Brain microvascular endothelial cell (primary cell): ENCODE data around the gene TMEM147.

Experiments
- DNase-seq: peaks from one replicate; pipeline ENCODE4 v3.0.0-alpha.2; 2020
- H3K27ac ChIP-seq: fragments of 250-450 bp; sonication (Bioruptor Pico); 2 replicates; pipeline ENCODE4 v1.5.1; 2020; ENCODE audit warnings: mild to moderate bottlenecking, moderate library complexity
- H3K27me3 ChIP-seq: fragments of 250-450 bp; sonication (Bioruptor Pico); replicated peaks from 2 replicates; pipeline ENCODE4 v1.5.1; 2020; ENCODE audit warnings: mild to moderate bottlenecking
- H3K36me3 ChIP-seq: fragments of 250-450 bp; sonication (Bioruptor Pico); replicated peaks from 2 replicates; pipeline ENCODE4 v1.5.1; 2020; ENCODE audit warnings: mild to moderate bottlenecking
- H3K4me3 ChIP-seq: 2 replicates; pipeline ENCODE4 v1.5.1; 2011; ENCODE audit warnings: low read depth, mild to moderate bottlenecking, control low read depth, low read length, moderate library complexity
- in situ Hi-C: cut with HindIII; loops from 2 replicates; pipeline ENCODE4 v1.10.0; 2017; ENCODE audit warnings: low sequenced_read_pairs, low pct_ligation_motif_present
- TF ChIP-seq, protein P1 (sequence below): IDR thresholded peaks from 2 replicates; pipeline ENCODE4 v1.5.1; 2011; ENCODE audit warnings: low read depth, mild to moderate bottlenecking, moderate library complexity, low read length, control low read depth, inconsistent platforms; ENCODE audit errors: missing control alignments

The TMEM147 gene, protein sequence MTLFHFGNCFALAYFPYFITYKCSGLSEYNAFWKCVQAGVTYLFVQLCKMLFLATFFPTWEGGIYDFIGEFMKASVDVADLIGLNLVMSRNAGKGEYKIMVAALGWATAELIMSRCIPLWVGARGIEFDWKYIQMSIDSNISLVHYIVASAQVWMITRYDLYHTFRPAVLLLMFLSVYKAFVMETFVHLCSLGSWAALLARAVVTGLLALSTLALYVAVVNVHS

DNA sequence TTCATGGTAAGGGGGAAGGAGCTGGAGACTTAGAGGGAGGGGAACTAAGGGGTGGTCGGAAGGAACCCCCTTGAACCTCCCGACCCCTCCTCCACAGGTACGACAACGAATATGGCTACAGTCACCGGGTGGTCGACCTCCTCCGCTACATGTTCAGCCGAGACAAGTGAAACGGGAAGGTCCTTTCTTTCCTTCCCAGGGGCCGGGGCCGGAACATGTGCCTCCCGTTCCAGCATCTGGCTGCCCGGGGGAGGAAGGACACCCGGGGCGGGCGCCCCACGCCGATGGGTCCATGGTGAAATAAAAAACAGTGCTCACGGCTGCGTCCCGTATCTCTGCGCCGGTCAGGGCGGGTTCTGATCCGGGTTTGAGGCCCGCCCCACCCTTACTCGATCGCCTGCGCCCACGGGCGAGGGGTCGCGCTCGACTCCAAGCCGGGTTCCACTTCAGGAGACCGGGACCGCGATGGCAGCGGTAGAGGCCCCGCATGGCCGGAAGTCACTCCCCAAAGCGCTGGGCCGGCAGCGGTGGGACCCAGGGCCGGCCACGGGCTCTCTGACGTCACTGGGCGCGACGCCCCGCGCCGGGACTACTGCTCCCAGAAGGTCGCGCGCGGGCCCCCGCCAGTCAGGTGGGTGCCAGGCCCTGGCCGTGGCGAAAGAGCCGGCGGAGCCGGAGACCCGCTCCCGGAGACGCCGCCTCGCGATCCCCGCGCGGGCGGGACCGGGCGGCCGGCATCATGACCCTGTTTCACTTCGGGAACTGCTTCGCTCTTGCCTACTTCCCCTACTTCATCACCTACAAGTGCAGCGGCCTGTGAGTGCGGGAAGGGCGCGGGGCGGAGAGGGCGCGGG is at the start of gene TMEM147:
Gene TMEM147 (plus strand): TSS at position 626 of the 854 bp plus-strand sequence. CDS start 114 bp downstream, at position 740.
- H3K4me3 ChIP-seq: peak within 1 kb of the TSS; percentile 93
- H3K36me3 ChIP-seq: peaks cover 2% of the 10 kb centered on the region
- peak within 1 kb of the TSS; percentile 92 for H3K27ac ChIP-seq
- no peaks in the 10 kb centered on the region for H3K27me3 ChIP-seq
- DNase-seq: peak; percentile 79
- TF ChIP-seq, protein P1, sequence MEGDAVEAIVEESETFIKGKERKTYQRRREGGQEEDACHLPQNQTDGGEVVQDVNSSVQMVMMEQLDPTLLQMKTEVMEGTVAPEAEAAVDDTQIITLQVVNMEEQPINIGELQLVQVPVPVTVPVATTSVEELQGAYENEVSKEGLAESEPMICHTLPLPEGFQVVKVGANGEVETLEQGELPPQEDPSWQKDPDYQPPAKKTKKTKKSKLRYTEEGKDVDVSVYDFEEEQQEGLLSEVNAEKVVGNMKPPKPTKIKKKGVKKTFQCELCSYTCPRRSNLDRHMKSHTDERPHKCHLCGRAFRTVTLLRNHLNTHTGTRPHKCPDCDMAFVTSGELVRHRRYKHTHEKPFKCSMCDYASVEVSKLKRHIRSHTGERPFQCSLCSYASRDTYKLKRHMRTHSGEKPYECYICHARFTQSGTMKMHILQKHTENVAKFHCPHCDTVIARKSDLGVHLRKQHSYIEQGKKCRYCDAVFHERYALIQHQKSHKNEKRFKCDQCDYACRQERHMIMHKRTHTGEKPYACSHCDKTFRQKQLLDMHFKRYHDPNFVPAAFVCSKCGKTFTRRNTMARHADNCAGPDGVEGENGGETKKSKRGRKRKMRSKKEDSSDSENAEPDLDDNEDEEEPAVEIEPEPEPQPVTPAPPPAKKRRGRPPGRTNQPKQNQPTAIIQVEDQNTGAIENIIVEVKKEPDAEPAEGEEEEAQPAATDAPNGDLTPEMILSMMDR: no peak
- in situ Hi-C loops: no loop called here

GRCh38 chr19:35497406-35497805 is 48.0 kb upstream of the TMEM147 start:
- no peak for DNase-seq
- no peaks in the 10 kb centered on the region for H3K36me3 ChIP-seq
- no peaks in the 10 kb centered on the region for H3K27me3 ChIP-seq
- in situ Hi-C loops: no loop called here
- TF ChIP-seq, protein P1: no peak
- no peak overlapping the region for H3K4me3 ChIP-seq
- H3K27ac ChIP-seq: no peak overlapping the region

GRCh38 chr19:35498220-35498619 is 47.2 kb upstream of the TMEM147 start:
- H3K27me3 ChIP-seq: no peaks in the 10 kb centered on the region
- in situ Hi-C loops: no loop called here
- no peak overlapping the region for H3K27ac ChIP-seq
- H3K4me3 ChIP-seq: no peak overlapping the region
- no peaks in the 10 kb centered on the region for H3K36me3 ChIP-seq
- TF ChIP-seq, protein P1: no peak
- DNase-seq: no peak

DNA sequence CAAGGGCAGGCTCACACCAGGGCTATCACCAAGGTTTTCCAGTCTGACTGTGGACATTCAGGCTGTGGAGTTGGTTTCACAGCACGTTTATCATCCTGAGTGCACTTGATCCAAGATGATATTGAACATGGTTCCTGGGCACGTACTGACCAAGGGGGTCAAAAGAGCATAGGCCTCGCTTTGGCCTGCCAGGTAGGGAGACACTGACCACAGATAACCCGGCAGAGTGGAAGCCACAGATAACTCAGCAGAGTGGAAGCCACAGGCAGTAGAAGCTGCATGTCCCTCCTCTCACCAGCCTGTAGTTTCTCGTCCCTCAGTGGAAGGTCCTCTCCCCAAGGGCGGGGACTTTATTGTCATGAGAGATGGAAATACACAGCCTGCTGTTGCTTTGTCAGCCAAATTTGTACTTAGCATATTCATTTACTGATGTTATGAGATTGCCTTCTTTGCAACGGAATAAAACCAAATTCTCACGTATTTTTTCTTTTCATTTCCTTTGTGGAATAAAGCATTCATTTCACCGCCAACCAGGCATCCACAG is 46.4 kb upstream of the TMEM147 start:
- no peaks in the 10 kb centered on the region for H3K27me3 ChIP-seq
- H3K4me3 ChIP-seq: no peak overlapping the region
- H3K36me3 ChIP-seq: no peaks in the 10 kb centered on the region
- TF ChIP-seq, protein P1: no peak
- no peak overlapping the region for H3K27ac ChIP-seq
- in situ Hi-C loops: no loop called here
- DNase-seq: no peak

- H3K4me3 ChIP-seq: no peak overlapping the region
- in situ Hi-C loops: no loop called here
- no peak for DNase-seq
- no peaks in the 10 kb centered on the region for H3K36me3 ChIP-seq
- TF ChIP-seq, protein P1: no peak
- H3K27ac ChIP-seq: no peak overlapping the region
- H3K27me3 ChIP-seq: no peaks in the 10 kb centered on the region
These were observed 44.8 kb upstream of the TMEM147 start for GRCh38 chr19:35500611-35501010.
